DMS153 (cell line): ENCODE measurements around the gene STKLD1.

Experiments used
- DNase-seq: peaks from one replicate; lab custom pipeline; 2025; lab: John Stamatoyannopoulos, UW

The STKLD1 gene

DNA sequence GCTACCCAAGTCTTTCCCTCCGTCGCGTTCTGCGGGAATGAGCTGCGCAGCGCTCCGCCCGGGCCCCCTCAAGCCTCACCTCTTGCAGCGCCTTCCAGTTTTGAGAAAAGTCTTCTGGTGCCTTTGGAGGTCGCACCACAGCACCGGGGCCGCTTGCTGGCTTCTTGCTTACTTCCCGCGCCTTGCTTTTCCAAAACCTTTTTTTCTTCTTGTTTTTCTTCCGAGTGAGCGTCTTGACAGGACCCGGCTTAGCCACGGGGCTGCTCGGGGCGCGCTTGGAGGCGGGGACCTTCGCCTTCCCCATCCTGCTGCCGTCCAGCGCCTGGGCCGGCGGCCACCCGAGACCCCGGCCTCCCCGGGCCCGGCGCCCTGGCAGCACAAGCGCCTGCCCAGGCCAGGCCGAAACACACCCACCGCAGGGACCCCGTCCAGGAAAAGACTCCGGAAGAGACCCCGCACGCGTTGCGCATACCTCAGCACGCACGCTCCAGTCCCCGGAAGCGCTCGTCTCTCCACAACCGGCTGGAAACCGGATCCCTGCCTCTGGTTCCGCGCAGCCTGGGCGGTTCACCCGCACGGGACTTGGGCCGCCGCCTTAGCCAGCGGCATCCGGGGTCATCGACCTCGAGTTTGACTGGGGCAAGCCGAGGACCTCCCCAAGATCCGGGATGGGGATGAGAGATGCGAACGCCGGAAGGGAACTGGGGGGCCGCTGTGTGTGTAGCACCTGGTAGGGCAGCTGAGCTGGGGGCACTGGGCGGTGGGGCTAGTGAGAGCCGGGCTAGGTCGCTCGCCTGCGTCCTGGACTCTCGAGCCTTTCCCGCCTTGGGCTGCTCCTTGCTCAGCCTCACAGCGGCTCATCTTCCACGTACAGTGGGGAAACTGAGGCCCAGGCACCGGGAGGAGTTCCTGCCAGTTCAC, 41.6 kb downstream of the STKLD1 start, which contains the start of gene REXO4:
Gene REXO4, minus strand, starts transcription at position 470 of the 921 bp plus-strand sequence. Its CDS starts 166 bp downstream, at position 304.
- peak; percentile 65 for DNase-seq

DNA sequence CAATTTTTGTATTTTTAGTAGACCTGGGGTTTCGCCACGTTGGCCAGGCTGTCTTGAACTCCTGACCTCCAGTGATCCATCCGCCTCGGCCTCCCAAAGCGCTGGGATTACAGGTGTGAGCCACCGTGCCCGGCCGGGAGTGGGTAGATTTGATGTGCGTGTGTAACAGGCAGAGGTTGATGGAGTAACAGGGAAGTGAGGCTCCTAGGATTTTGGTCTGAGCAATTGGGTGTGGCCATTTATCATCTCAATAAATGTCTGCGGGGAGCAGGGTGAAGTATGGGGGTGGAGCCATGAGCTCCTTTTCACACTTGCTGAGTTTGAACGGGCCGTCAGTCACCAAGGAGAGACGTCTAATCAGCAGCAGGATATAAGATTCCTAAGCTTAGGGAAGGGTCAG, 42.8 kb downstream of the STKLD1 start:
- no peak for DNase-seq

DNA sequence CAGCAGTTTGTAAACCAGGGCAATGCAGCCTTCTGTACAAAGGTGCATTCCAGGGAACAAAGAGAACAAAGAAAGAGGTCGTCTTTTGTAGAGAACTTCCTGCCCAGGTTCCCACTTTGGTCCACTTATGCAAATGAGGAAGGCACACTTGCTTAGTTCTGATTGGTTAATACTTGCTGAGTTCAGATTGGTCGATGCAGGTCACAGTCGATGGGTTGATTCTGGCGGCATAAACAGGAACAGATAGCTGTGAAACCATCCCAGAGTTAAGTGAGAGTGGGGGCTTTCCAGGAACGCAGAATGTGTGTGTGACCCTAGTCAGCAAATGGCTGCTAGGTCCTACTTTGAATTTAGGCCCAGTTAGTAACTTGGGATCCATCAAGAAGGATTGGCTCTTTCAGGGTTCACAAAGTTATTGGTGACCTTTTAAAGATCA, 44.2 kb downstream of the STKLD1 start:
- no peak for DNase-seq

DNA sequence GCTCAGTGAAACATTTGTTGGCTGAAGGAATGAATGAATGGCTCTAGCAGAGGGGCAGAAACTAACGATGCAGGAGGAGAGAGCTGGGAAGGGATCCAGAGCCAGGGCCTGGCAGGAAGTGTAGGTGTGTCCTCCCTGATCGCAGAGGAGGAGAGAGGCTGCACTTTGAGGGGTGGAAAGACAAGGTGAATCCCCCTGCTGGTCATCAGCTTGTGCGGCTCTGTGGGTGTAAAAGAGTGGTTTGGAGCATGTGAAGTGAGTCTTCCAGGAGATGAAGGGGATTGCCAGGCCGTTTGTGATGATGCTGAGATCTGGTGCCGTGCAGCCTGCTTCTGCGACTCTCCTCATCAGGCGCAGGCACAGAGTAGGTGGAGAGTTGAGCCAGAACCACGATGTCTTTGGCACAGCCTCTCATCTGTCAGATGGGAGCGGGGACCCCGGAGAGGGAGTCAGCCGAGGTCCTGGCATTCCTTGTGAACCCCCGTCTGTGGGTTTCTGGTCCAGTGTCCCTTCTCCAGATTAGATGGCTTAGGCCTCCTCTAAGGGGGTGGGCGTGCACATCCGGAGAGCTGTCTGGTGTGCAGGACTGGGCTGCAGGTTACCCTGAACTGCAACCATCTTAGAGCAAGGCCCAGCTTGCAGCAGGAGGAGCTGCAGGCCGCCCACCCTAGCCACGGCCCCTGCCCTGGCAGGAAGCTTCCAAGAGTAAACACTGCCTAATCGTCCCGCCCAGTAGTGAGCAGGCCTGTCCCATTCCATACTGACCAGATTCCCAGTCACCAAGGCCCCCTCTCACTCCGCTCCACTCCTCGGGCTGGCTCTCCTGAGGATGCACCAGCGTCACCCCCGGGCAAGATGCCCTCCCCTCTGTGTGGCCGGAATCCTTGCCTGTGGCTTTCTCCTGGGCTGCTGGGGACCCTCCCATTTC, 45.7 kb downstream of the STKLD1 start, which contains the start of gene ADAMTS13:
Gene ADAMTS13, plus strand, starts transcription at position 753 of the 928 bp plus-strand sequence. Its CDS starts 77 bp downstream, at position 830.
- DNase-seq = no peak

DNA sequence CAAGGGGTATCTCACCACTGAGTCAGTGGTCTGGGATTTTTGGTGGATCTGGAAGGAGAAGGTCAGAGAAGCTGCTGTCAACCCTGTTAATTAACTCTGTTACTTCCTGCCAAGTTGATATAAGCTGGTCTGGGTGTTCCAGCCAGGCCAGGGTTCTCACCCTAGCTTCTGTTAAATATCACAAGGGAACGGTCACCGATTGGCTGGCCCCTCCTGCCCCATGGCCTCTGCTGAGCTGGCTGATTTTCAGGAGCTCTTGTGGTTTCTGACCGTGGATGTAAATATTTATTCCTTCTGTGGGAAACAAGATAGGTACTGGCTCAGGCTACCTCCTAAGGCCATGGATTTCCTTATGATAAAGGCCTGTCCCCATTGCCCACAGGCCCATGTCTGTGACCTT, 47.0 kb downstream of the STKLD1 start:
- no peak for DNase-seq

DNA sequence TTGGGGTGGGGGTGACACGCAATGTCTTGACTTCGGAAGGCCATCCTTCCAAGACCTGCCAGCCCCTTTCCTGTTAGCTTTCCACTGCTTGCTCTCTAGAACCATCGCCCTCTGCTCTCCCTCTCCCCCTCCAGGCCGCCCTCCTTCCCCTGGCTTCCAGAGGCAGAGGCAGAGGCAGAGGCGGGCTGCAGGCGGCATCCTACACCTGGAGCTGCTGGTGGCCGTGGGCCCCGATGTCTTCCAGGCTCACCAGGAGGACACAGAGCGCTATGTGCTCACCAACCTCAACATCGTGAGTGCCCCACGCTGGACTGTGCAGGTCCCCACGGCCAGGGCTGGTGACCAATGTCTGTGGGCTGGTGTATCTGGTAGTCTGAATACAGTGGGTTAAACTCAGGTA, 48.0 kb downstream of the STKLD1 start:
- DNase-seq = no peak

DNA sequence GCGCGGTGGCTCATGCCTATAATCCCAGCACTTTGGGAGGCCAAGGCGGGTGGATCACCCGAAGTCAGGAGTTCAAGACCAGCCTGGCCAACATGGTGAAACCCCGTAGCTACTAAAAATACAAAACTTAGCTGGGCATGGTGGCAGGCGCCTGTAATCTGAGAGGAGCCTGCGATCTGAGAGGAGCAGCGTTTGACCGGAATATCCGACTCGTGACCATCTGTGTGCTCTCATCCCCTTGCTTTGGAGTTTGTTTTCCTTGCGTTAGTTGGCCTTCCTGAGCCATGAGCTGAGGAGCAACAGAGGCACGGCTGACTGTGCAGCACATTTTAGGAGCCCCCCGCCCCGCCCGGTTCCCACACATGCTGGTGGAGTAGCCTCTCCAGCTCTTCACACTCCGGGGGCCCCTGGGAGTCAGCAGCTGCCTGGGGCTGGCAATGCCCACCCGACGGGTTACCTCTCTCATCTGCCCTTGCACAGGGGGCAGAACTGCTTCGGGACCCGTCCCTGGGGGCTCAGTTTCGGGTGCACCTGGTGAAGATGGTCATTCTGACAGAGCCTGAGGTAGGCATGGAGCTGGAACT, 49.0 kb downstream of the STKLD1 start:
- DNase-seq = no peak

DNA sequence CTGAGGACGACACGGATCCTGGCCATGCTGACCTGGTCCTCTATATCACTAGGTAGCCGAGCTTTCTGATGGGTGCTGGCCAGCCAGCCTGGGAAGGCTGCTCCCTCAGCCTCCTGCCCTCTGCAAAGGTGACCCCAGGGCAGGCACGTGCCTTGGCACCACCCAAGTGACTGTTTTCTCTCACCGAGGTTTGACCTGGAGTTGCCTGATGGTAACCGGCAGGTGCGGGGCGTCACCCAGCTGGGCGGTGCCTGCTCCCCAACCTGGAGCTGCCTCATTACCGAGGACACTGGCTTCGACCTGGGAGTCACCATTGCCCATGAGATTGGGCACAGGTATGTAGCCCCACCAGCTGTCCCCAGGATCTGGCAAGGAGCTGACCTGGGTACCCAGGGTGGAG, 49.8 kb downstream of the STKLD1 start:
- no peak for DNase-seq

DNA sequence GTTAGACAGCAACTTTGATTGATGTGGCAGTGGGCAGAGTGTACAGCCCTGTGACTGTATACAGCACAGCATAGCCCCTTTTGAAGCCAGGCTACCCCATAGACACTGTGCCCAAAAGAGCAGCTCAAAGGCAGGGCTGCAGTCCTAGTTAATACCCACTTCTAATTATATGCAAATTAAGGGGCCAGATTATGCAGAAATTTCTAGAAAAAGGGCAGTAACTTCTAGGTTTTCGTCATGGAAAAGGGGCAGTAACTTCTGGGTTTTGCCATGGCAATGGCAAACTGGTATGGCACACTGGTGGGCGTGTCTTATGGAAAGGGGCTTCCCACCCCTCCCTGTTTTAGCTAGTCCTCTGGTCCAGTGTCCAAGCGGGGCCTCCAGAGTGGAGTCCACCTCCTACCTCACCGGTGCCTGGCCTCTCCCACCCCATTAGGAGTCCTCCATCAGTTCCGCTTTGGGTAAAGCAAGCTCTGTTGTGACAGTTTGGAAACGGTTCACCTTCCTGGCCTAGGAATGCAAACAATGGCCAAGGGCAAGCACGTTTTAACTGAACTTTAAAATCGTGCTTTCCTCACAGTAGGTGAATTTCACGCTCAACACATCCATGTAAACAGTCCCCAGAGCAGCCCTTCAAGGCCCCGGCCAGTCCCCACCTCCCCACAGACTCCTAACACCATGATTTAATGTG, 51.6 kb downstream of the STKLD1 start:
- no peak for DNase-seq

DNA sequence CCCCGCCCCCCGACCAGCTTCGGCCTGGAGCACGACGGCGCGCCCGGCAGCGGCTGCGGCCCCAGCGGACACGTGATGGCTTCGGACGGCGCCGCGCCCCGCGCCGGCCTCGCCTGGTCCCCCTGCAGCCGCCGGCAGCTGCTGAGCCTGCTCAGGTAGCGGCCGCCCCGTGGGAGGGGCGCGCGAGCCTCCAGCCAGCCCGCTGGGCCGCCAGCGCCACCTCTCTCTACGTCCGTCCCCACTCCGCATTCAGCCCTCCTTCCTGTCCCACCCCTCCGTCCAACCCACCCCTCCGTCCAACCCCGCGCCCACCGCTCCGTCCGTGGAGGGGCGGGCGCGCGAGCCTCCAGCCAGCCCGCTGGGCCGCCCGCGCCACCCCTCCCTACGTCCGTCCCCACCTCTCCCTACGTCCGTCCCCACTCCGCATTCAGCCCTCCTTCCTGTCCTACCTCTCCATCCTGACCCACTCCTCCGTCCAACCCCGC, 52.5 kb downstream of the STKLD1 start:
- DNase-seq = peak; percentile 17

DNA sequence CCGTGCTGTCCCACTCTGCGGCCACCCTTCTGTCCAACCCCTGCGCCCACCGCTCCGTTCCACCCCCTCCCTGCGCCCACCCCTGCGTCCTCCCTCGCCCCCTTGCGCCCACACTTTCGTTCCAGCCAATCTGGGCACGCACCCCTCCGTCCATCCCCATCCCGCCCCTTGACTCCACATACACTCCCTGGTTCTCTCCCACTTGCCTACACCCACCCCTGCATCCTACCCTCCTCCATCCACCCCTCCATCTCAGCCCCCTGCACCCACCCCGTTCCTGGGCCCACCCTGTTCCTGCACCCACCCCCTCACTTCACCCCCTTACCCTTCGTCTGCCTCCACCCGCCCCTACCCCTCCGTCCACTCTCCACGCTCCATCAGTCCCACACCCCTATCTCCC, 53.0 kb downstream of the STKLD1 start:
- DNase-seq = no peak

DNA sequence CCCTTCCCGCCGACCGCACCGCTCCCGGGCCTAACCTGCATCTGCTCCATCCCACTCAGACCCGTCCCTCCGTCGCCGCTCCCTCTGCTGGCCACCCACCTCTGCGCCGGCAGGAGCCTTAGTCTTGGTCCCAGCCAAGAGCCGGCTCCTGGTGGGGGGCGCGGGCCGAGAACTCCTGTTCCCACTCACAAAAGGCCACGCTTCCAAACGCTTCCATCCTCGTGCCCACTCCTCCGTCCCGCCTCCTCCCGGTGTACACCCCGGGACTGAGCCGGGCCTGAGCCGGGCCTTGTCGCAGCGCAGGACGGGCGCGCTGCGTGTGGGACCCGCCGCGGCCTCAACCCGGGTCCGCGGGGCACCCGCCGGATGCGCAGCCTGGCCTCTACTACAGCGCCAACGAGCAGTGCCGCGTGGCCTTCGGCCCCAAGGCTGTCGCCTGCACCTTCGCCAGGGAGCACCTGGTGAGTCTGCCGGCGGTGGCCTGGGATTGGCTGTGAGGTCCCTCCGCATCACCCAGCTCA, 53.5 kb downstream of the STKLD1 start:
- DNase-seq = no peak

DNA sequence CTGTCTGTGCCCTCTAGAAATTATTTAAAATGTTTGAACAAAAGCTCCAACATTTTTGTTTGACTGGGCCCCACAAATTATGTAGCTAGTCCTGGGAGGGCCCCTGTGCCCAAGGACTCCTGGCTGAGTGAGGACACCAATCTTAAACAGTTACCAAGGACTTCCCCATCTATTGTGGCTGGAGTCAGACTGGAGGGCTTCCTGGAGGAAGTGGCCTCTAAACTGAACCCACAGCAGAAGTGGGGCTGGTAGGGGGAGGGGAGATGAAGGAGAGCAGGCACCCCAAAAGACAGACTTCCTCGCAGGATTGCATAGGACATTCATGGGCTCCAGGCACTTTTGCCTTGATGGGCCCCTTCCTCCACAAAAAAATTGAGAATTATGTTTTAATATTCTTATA, 54.1 kb downstream of the STKLD1 start:
- DNase-seq = no peak

DNA sequence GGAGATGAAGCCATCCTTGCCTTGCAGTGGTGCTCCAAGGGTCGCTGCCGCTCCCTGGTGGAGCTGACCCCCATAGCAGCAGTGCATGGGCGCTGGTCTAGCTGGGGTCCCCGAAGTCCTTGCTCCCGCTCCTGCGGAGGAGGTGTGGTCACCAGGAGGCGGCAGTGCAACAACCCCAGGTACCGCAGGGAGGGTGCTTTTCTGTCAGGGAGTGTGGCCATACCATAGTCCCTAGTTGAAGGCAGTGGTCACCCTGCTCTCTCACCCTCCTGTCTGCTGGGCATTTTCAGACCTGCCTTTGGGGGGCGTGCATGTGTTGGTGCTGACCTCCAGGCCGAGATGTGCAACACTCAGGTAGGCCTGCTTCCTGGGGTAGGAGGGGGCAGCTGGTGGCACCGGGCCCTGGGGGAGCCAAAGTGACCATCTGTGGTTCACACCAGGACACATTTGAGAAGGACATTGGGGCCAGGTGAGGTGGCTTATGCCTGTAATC, 57.2 kb downstream of the STKLD1 start:
- no peak for DNase-seq

DNA sequence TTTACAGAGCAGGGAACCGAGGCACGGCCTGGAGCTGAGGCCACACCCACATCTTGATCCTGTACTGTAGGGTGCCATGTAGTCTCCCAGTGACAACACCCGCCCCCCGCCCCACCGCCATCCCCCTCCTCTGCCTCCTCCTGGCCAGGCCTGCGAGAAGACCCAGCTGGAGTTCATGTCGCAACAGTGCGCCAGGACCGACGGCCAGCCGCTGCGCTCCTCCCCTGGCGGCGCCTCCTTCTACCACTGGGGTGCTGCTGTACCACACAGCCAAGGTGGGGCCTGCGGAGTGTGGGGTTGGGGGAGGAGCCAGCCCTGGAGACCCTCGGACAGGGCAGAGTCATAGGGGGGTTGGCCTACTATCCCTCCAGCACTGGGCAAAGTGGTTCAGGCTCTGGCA, 60.5 kb downstream of the STKLD1 start:
- DNase-seq = no peak

DNA sequence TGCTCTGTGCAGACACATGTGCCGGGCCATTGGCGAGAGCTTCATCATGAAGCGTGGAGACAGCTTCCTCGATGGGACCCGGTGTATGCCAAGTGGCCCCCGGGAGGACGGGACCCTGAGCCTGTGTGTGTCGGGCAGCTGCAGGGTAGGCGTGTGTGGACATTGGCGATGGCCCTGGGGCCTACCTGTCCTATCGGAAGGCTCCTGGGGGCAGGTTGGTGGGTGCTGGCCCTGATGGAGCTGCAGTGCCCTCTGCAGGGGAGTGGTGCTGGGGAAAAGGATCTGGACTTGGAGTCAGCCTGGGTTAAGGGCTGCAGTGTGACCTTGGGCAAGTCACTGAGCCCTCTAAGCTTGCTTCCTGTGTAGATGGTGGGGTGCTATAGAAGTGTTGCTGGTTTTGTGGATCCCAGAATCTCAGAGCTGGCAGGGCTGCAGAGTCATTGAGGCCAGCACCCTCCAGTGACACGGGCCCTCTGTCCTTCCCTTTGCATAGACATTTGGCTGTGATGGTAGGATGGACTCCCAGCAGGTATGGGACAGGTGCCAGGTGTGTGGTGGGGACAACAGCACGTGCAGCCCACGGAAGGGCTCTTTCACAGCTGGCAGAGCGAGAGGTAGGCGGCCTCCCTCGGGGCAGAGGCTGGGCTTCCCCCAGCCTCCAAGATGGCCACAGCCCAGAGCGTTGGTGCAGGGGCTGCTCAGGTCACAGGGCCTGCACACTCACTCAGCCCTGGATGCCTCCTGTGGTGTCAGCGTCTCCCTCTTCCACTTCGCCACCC, 61.8 kb downstream of the STKLD1 start:
- no peak for DNase-seq

DNA sequence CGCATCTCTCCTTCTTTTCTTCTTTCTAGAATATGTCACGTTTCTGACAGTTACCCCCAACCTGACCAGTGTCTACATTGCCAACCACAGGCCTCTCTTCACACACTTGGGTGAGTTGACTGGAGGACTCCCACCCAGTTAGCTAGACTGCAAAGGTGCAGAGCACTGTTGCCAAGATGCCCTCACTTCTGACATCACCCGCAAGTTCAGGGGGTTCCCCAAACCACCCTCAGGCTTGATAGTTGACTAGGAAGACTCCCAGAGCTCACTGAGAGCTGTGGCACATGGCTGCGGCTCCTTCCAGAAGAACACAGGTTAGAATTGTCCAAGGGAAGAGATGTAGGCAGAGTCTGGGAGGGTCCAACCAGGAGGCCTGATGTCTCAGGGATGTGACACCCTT, 63.2 kb downstream of the STKLD1 start:
- DNase-seq = no peak

DNA sequence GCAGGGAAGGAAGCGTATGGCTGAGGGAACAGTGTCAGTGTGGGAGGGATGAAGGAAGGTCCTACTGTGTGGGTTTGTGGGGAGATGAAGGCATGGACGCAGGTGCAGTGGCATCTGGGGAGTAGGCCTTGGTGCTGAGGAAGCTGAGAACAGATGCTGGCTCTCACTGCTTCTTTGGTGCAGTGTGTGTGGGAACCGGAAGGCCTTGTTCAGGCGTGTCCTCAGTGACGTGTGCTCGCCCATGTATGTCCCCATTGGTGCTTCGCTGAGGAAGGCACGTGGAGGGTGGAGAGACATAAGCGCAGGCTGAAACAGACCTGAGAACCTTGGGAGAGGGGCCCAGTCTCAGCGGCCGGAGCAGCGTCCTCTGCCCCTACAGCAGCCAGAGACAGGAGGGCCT, 64.7 kb downstream of the STKLD1 start:
- DNase-seq = no peak

DNA sequence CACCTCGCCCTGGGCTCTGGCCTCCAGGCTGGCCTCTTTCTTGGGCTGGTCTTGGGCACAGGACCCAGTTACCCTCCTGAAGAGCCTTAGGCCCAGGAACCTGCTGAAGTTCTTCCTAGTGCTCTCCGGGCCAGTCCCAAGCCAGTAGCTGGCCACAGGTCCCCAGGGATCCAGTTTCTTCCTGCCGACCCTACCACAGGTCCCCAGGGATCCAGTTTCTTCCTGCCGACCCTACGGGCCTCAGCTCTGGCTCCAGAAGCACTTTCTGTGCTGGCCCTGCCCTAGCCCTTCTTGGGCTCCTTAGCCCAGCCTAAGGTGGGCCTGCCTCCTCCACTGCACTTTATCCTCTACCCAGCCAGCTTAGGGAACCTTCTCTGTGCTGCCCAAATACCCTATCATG, 65.4 kb downstream of the STKLD1 start:
- no peak for DNase-seq

DNA sequence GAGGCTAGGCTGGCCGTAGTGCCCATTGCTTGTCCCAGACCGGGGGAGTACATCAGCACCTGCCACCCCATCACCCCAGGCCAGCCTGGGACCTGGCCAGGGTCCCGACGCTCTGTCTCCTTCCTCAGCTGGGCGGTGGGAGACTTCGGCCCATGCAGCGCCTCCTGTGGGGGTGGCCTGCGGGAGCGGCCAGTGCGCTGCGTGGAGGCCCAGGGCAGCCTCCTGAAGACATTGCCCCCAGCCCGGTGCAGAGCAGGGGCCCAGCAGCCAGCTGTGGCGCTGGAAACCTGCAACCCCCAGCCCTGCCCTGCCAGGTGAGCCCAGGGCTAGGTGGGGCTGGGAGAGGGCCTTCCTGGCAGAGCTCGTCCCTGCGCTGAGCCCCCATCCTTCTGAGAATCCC, 67.1 kb downstream of the STKLD1 start:
- DNase-seq = no peak
